Measurements from ENCODE around the gene SRRM4.

SRRM4 gene, protein sequence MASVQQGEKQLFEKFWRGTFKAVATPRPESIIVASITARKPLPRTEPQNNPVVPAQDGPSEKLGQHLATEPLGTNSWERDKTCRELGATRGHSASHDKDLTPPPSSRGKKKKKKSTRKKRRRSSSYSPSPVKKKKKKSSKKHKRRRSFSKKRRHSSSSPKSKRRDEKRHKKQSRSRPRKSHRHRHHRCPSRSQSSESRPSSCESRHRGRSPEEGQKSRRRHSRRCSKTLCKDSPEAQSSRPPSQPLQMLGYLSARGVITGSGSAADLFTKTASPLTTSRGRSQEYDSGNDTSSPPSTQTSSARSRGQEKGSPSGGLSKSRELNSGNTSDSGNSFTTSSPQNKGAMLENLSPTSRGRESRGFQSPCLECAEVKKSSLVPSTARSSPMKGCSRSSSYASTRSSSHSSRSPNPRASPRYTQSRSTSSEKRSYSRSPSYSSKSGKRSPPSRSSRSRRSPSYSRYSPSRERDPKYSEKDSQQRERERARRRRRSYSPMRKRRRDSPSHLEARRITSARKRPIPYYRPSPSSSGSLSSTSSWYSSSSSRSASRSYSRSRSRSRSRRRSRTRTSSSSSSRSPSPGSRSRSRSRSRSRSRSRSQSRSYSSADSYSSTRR

GRCh38 chr12:118981285-118982211 lies at the start of gene SRRM4:
TSS of gene SRRM4 (plus strand) at chr12:118981541. CDS start at chr12:118981883, 342 bp downstream.
- H3K4me3 Mint-ChIP-seq, result no peak within 1 kb of the TSS
- H3K36me3 Mint-ChIP-seq (ENCODE audit: low read depth), result no peaks in the 10 kb centered on the region
- H3K27me3 Mint-ChIP-seq (ENCODE audit: low read depth), result peaks cover 27% of the 10 kb centered on the region
- H3K27ac Mint-ChIP-seq, result no peak within 1 kb of the TSS
- H3K9me3 Mint-ChIP-seq, result no peaks in the 10 kb centered on the region
- no peaks in the 10 kb centered on the region for H3K4me1 Mint-ChIP-seq (ENCODE audit: low read depth)

DNA sequence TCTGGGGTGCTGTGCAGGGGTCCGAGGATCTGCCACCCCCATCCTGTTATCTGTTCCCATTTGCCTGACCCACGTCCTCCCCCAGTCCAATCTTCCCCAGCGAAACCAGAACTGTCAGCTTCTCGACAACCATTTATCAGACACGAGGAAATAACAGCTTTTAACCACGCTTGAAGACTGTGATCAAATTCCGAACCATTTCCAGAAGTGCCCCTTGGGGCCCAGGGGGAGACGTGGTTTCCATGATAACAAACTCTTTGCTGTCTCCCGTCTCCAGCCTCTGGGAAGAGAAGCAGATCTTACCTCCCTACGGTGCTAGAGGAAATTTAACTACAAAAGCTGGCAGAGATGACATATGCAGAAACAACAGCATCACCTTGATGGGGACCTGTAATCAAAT lies 35.1 kb upstream of the SRRM4 start:
- Mint-ChIP-seq H3K4me3 (no peak overlapping the region), H3K4me1 (ENCODE audit: low read depth) (no peaks in the 10 kb centered on the region), H3K27ac (no peak overlapping the region), H3K36me3 (ENCODE audit: low read depth) (no peaks in the 10 kb centered on the region), H3K9me3 (no peaks in the 10 kb centered on the region), H3K27me3 (ENCODE audit: low read depth) (no peaks in the 10 kb centered on the region)

GRCh38 chr12:118958520-118958919 lies 22.8 kb upstream of the SRRM4 start:
- Mint-ChIP-seq H3K27me3 (ENCODE audit: low read depth) (no peaks in the 10 kb centered on the region), H3K4me3 (no peak overlapping the region), H3K4me1 (ENCODE audit: low read depth) (no peaks in the 10 kb centered on the region), H3K27ac (no peak overlapping the region), H3K9me3 (no peaks in the 10 kb centered on the region), H3K36me3 (ENCODE audit: low read depth) (no peaks in the 10 kb centered on the region)

- no peaks in the 10 kb centered on the region for H3K9me3 Mint-ChIP-seq
- no peaks in the 10 kb centered on the region for H3K27me3 Mint-ChIP-seq (ENCODE audit: low read depth)
- no peak overlapping the region for H3K4me3 Mint-ChIP-seq
- H3K27ac Mint-ChIP-seq, result no peak overlapping the region
- no peaks in the 10 kb centered on the region for H3K4me1 Mint-ChIP-seq (ENCODE audit: low read depth)
- no peaks in the 10 kb centered on the region for H3K36me3 Mint-ChIP-seq (ENCODE audit: low read depth)
These were observed 22.0 kb upstream of the SRRM4 start for GRCh38 chr12:118959348-118959747.

- no peak overlapping the region for H3K4me3 Mint-ChIP-seq
- no peaks in the 10 kb centered on the region for H3K9me3 Mint-ChIP-seq
- H3K27me3 Mint-ChIP-seq (ENCODE audit: low read depth), result no peaks in the 10 kb centered on the region
- no peaks in the 10 kb centered on the region for H3K36me3 Mint-ChIP-seq (ENCODE audit: low read depth)
- no peaks in the 10 kb centered on the region for H3K4me1 Mint-ChIP-seq (ENCODE audit: low read depth)
- H3K27ac Mint-ChIP-seq, result no peak overlapping the region
These were observed 21.3 kb upstream of the SRRM4 start for GRCh38 chr12:118959985-118960560.

DNA sequence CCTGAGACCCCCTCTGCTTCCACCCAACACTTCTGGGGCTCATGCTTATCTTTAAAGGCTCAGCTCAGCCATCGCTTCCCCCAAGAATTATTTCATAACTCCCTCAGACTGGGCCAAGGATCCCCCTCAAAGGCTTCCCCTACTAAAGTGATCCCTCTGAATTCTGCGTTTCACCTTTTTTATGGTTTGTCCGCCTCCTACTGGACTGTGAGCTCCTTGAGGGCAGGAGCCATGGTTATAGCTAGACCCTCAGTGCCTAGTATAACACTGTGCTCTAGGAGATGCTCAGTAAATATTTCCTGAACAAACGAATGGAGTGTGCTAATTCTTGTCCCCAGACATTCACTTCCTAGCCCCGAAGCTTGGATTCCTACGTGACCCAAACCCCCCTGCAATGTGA lies 20.5 kb upstream of the SRRM4 start:
- Mint-ChIP-seq H3K27ac (no peak overlapping the region), H3K4me1 (ENCODE audit: low read depth) (no peaks in the 10 kb centered on the region), H3K4me3 (no peak overlapping the region), H3K36me3 (ENCODE audit: low read depth) (no peaks in the 10 kb centered on the region), H3K9me3 (no peaks in the 10 kb centered on the region), H3K27me3 (ENCODE audit: low read depth) (no peaks in the 10 kb centered on the region)

DNA sequence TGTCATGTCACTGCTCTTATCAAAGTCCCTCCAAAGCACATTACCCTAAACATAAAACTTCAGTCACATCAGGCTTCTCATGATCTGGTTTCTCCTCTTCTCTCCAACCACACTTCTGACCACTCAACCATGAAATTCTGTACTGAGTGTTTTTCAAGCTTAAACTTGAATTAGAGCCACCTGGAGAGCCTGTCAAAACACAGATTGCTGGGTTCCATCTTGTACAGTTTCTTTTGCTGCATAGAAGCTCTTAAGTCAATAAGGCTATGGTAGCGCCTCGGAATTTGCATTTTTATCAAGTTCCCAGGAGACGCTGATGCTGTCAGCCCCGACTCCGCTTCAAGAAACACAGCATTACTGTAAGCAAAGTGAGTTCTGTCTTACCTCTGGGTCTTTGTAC lies 16.4 kb upstream of the SRRM4 start:
- Mint-ChIP-seq H3K27me3 (ENCODE audit: low read depth) (no peaks in the 10 kb centered on the region), H3K4me3 (no peak overlapping the region), H3K4me1 (ENCODE audit: low read depth) (no peaks in the 10 kb centered on the region), H3K27ac (no peak overlapping the region), H3K9me3 (peaks cover 7% of the 10 kb centered on the region), H3K36me3 (ENCODE audit: low read depth) (no peaks in the 10 kb centered on the region)

DNA sequence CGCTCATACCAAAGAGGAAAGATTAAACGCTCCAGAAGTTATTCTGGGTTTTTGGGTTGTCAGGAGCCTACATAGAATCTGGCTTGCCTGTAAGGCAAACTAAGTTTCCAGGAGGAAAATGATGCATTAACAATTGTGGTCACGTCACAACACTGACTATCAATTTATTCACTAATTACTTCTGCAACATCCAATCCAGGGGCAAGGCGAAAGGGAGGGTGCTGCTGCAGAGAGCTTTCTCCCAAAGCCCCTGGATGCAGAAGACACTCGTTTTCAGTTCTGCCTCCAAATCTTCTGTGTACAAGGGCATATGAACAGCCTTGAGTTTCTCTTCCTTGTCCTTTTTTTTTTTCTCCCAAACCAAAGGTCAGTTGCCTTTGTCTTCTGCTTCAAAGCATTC lies 10.5 kb upstream of the SRRM4 start:
- Mint-ChIP-seq H3K27ac (no peak overlapping the region), H3K36me3 (ENCODE audit: low read depth) (no peaks in the 10 kb centered on the region), H3K9me3 (peaks cover 7% of the 10 kb centered on the region), H3K27me3 (ENCODE audit: low read depth) (no peaks in the 10 kb centered on the region), H3K4me1 (ENCODE audit: low read depth) (no peaks in the 10 kb centered on the region), H3K4me3 (no peak overlapping the region)

DNA sequence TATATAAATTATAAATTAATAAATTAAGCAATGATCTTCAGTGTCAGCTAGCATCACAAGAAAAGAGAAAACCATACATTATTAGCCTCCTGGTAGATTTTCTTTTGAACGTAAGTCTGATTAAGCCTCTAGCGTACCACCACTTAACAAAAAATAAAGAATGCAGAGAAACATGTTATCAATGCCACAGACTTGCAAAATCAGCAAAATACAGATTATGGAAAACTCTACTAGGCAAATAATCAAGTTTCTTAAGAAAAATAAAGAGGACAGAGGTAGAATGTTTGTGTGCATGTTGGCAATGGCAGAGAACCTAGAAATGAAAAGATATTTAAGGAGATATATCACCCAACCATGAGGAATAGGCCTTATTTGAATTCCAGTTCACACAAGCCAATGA lies 8.4 kb upstream of the SRRM4 start:
- Mint-ChIP-seq H3K9me3 (peaks cover 2% of the 10 kb centered on the region), H3K27me3 (ENCODE audit: low read depth) (no peaks in the 10 kb centered on the region), H3K4me1 (ENCODE audit: low read depth) (no peaks in the 10 kb centered on the region), H3K4me3 (no peak overlapping the region), H3K27ac (no peak overlapping the region), H3K36me3 (ENCODE audit: low read depth) (no peaks in the 10 kb centered on the region)

DNA sequence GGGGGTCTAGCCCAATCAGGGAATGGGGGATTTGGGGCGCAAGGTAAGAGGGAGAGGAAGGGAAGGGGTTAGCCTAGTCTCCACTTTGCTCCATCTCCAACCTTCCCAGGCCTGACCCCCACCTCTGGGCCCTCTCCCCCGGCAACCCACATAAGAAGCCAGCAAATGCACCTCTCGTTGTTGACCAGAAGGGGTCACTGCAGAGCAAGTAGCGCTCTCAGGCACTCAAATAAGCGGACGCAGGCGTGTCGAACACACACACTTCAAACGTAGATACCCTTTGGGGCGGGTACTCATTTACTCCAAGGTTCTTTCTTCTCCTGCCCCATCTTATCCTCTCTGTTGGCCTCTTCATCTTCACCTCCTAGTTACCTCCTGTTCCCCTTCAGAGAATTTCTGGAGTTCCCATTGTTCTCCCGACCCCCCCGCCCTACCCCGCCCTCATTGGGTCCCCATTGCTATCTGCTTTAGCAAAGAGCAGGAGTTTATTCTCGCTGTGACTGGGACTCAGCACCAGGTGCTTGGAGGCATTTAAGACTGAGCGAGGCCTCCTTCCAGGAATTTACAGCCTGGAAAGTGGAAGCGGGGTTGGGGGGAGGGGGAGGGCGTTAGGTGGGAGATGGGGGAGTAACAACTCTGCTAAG lies 1.5 kb upstream of the SRRM4 start:
- H3K4me3 Mint-ChIP-seq, result no peak overlapping the region
- H3K4me1 Mint-ChIP-seq (ENCODE audit: low read depth), result no peaks in the 10 kb centered on the region
- H3K9me3 Mint-ChIP-seq, result no peaks in the 10 kb centered on the region
- no peak overlapping the region for H3K27ac Mint-ChIP-seq
- peaks cover 27% of the 10 kb centered on the region for H3K27me3 Mint-ChIP-seq (ENCODE audit: low read depth)
- no peaks in the 10 kb centered on the region for H3K36me3 Mint-ChIP-seq (ENCODE audit: low read depth)

DNA sequence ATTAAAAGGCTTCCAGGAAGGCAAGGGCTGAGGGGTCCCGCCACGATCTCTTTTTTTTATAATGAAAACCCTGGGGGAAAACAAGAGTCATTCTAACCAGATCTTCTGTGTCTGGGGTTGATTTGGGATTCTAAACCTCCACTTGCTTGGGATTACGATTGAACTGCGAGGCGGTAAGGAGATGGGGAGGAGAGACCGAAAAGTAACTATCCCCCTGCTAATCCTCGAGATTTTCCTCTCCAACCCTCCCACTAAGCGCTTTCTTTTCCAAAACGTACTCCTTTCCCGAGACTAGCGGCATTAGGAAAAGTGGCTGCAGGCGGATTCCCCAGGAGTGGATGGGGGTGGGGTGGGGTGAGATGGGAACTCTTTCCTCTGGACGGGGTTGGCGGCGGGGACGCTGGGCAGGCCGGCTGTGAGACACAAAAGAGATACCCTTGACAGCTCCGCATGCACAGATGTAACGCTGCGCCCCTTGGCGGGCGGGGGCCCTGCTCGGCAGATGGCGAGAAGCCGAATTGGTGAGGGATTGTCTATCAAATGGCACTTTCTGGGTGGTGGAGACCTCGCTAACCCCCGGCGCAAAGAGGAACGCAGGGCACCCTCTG lies 830 bp upstream of the SRRM4 start:
- Mint-ChIP-seq H3K4me3 (no peak overlapping the region), H3K27me3 (ENCODE audit: low read depth) (peaks cover 27% of the 10 kb centered on the region)

DNA sequence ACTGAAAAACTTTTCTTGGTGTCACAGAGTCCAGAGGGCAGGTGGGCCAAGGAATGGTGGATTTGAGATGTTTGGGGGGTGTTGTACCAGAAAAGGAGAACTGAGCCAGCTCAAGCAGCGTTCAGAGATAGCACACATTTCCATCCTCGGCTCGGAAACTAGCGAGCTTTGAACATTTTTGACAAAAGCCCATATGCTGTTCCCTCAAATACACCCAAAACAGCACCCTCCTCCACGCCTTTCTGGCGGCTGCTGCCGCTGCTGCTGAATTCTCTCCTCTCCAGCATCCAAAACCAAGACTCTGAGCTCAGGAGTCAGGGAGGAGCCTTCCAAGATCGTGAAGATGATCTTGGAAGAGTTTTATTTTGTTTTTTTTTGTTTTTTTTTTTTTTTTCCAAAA lies 961 bp downstream of the SRRM4 start:
- no peaks in the 10 kb centered on the region for H3K4me1 Mint-ChIP-seq (ENCODE audit: low read depth)
- no peak overlapping the region for H3K27ac Mint-ChIP-seq
- H3K36me3 Mint-ChIP-seq (ENCODE audit: low read depth), result no peaks in the 10 kb centered on the region
- H3K4me3 Mint-ChIP-seq, result no peak overlapping the region
- H3K9me3 Mint-ChIP-seq, result no peaks in the 10 kb centered on the region
- H3K27me3 Mint-ChIP-seq (ENCODE audit: low read depth), result peaks cover 27% of the 10 kb centered on the region

More for the DNA sequence above, 830 bp upstream of the SRRM4 start:
- Mint-ChIP-seq H3K27ac (no peak overlapping the region), H3K9me3 (no peaks in the 10 kb centered on the region), H3K4me1 (ENCODE audit: low read depth) (no peaks in the 10 kb centered on the region), H3K36me3 (ENCODE audit: low read depth) (no peaks in the 10 kb centered on the region)

DNA sequence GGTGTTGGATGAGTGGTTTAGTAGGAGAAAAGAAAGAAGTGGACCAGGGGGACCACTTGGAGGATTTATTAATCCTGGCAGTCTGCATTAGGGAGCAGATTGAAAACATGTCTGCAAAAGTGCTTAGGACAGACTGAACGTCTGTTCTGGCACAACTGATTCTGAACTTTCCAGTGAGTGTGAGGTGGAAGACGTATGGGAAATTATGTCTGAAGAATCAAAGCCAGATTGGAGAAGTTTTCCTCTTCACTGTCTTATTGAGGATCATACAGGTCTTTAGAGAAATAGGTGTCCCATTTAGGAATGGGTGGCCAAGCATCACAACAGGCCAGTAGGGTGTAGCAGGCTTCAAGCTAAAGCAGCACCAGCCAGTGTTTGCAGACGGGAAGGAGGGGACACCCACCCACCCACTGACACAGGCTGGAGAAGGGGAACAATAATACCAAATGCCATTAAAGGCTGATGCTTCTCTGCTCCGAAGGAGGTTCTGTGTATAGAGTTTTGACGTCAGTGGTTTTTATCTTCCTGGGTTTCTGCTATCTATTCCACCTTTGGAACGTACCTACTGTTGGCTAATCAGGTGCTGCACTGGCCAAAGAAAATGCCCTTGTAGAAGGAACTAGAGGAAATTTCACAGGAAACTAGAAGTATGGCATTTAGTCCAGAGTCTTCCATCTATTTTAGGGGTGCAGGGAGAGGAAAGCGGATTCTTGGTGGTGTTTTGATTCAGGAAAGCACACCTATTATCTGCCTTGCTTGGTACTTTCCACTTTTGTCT lies 1.8 kb downstream of the SRRM4 start:
- Mint-ChIP-seq H3K27me3 (ENCODE audit: low read depth) (peaks cover 27% of the 10 kb centered on the region), H3K9me3 (no peaks in the 10 kb centered on the region), H3K4me1 (ENCODE audit: low read depth) (no peaks in the 10 kb centered on the region), H3K27ac (no peak overlapping the region), H3K4me3 (no peak overlapping the region), H3K36me3 (ENCODE audit: low read depth) (no peaks in the 10 kb centered on the region)

Measured in T-helper 1 cell treated with Interleukin-12 subunit alpha and Interleukin-12 subunit beta and Interleukin-4 antibody, amounts not matched to agents 30 μg/mL and 1 μg/mL, for 36 hours (primary cell).